HG03039 (cell line): ENCODE results near the gene HLF.

Source experiments
- ATAC-seq: cut with Tn5 transposase; IDR thresholded peaks from one replicate; pipeline ENCODE4 v1.9.1; 2021; ENCODE audit warnings: mild to moderate bottlenecking, moderate library complexity; ENCODE audit not compliant: unreplicated experiment

Gene HLF

GRCh38 chr17:55346658-55347057 lies 81.9 kb downstream of the HLF start:
- ATAC-seq, result no peak

GRCh38 chr17:55347341-55347740 lies 82.6 kb downstream of the HLF start:
- ATAC-seq, result no peak

GRCh38 chr17:55348749-55349354 lies 84.1 kb downstream of the HLF start:
- no peak for ATAC-seq

GRCh38 chr17:55350825-55351205 lies 86.1 kb downstream of the HLF start:
- ATAC-seq, result no peak

GRCh38 chr17:55351226-55351625 lies 86.5 kb downstream of the HLF start:
- ATAC-seq, result no peak

- no peak for ATAC-seq
Observed at GRCh38 chr17:55354010-55354409, 89.2 kb downstream of the HLF start.

- no peak for ATAC-seq
Observed at GRCh38 chr17:55354941-55355340, 90.2 kb downstream of the HLF start.

- peak; percentile 70 for ATAC-seq
Observed at GRCh38 chr17:55356434-55357328, 91.9 kb downstream of the HLF start.

- ATAC-seq, result no peak
Observed at GRCh38 chr17:55360971-55361370, 96.2 kb downstream of the HLF start.

GRCh38 chr17:55363033-55363432 lies 98.3 kb downstream of the HLF start:
- ATAC-seq, result no peak

- no peak for ATAC-seq
Observed at GRCh38 chr17:55366020-55366481, 101.3 kb downstream of the HLF start.

- no peak for ATAC-seq
Observed at GRCh38 chr17:55368706-55369105, 103.9 kb downstream of the HLF start.
